H9 (cell line): ENCODE data around the gene KCTD17. TPM values are rescaled to one million over a fixed set of nuclear protein-coding genes. Genes with fewer than 3 reads are reported as not detected.

ENCODE experiments used
- DNase-seq: peaks from one replicate; pipeline ENCODE4 v3.0.0-alpha.2; 2017
- H2AFZ ChIP-seq: one replicate; pipeline ENCODE4 v1.6.1; 2013; ENCODE audit warnings: mild to moderate bottlenecking, low read length, control low read depth, moderate library complexity
- H2AK5ac ChIP-seq: 2 replicates; pipeline ENCODE4 v1.6.1; 2013; ENCODE audit warnings: low read length, control low read depth, mixed read lengths; ENCODE audit not compliant: insufficient read length
- H2BK120ac ChIP-seq: one replicate; pipeline ENCODE4 v1.6.1; 2013; ENCODE audit warnings: low read depth, mild to moderate bottlenecking, low read length, control low read depth, inconsistent platforms; ENCODE audit not compliant: poor library complexity, severe bottlenecking
- H2BK12ac ChIP-seq: 2 replicates; pipeline ENCODE4 v1.6.1; 2013; ENCODE audit warnings: low read length, control low read depth, mixed read lengths, low read depth; ENCODE audit not compliant: insufficient read length
- H2BK15ac ChIP-seq: 2 replicates; pipeline ENCODE4 v1.6.1; 2013; ENCODE audit warnings: low read depth, low read length, control low read depth
- H2BK20ac ChIP-seq: one replicate; pipeline ENCODE4 v1.6.1; 2013; ENCODE audit warnings: low read depth, mild to moderate bottlenecking, low read length, control low read depth, inconsistent platforms; ENCODE audit not compliant: poor library complexity, severe bottlenecking
- H2BK5ac ChIP-seq: 2 replicates; pipeline ENCODE4 v1.6.1; 2013; ENCODE audit warnings: low read length, control low read depth, mixed read lengths; ENCODE audit not compliant: insufficient read length
- H3K14ac ChIP-seq: 2 replicates; pipeline ENCODE4 v1.6.1; 2013; ENCODE audit warnings: low read length, control low read depth; ENCODE audit not compliant: insufficient read depth
- H3K18ac ChIP-seq: 2 replicates; pipeline ENCODE4 v1.6.1; 2013; ENCODE audit warnings: low read depth, mild to moderate bottlenecking, mixed read lengths, low read length, control low read depth; ENCODE audit not compliant: insufficient read length
- H3K23ac ChIP-seq: 2 replicates; pipeline ENCODE4 v1.6.1; 2013; ENCODE audit warnings: low read length, control low read depth, mixed read lengths, low read depth; ENCODE audit not compliant: insufficient read length
- H3K23me2 ChIP-seq: 2 replicates; pipeline ENCODE4 v1.6.1; 2013; ENCODE audit warnings: low read depth, mild to moderate bottlenecking, mixed read lengths, low read length, control low read depth; ENCODE audit not compliant: insufficient read length, poor library complexity, severe bottlenecking
- H3K27ac ChIP-seq: 2 replicates; pipeline ENCODE4 v1.5.1; 2013; ENCODE audit warnings: low read length, control low read depth, mixed read lengths, low read depth; ENCODE audit not compliant: insufficient read length
- H3K27me3 ChIP-seq: 2 replicates; pipeline ENCODE4 v1.6.1; 2013; ENCODE audit warnings: low read length, control low read depth, inconsistent platforms; ENCODE audit not compliant: insufficient read depth
- H3K4ac ChIP-seq: 2 replicates; pipeline ENCODE4 v1.6.1; 2013; ENCODE audit warnings: low read depth, mild to moderate bottlenecking, control low read depth, inconsistent platforms, low read length, moderate library complexity
- H3K4me1 ChIP-seq: 2 replicates; pipeline ENCODE4 v1.6.1; 2013; ENCODE audit warnings: low read length, control low read depth, inconsistent platforms; ENCODE audit not compliant: insufficient read depth
- H3K4me2 ChIP-seq: 2 replicates; pipeline ENCODE4 v1.6.1; 2013; ENCODE audit warnings: low read length, control low read depth, mixed read lengths; ENCODE audit not compliant: insufficient read length, insufficient read depth
- H3K56ac ChIP-seq: 2 replicates; pipeline ENCODE4 v1.6.1; 2013; ENCODE audit warnings: low read depth, mild to moderate bottlenecking, mixed read lengths, low read length, control low read depth; ENCODE audit not compliant: insufficient read length
- H3K79me1 ChIP-seq: 2 replicates; pipeline ENCODE4 v1.6.1; 2013; ENCODE audit warnings: low read depth, mild to moderate bottlenecking, moderate library complexity, low read length, control low read depth, inconsistent platforms; ENCODE audit not compliant: insufficient read depth, poor library complexity, severe bottlenecking
- H3K79me2 ChIP-seq: 2 replicates; pipeline ENCODE4 v1.6.1; 2013; ENCODE audit warnings: low read length, control low read depth, inconsistent platforms; ENCODE audit not compliant: insufficient read depth
- H3K9ac ChIP-seq: 2 replicates; pipeline ENCODE4 v1.6.1; 2013; ENCODE audit warnings: low read length, control low read depth, mixed read lengths; ENCODE audit not compliant: insufficient read length; ENCODE audit errors: extremely low read depth
- H3K9me3 ChIP-seq: one replicate; pipeline ENCODE4 v1.6.1; 2013; ENCODE audit warnings: low read depth, low read length, inconsistent platforms; ENCODE audit not compliant: control insufficient read depth
- H3T11ph ChIP-seq: one replicate; pipeline ENCODE4 v1.6.1; 2013; ENCODE audit warnings: mild to moderate bottlenecking, low read length, control low read depth, inconsistent platforms
- H4K20me1 ChIP-seq: one replicate; pipeline ENCODE4 v1.6.1; 2013; ENCODE audit not compliant: control insufficient read depth, insufficient read length, insufficient read depth
- H4K5ac ChIP-seq: 2 replicates; pipeline ENCODE4 v1.6.1; 2013; ENCODE audit warnings: low read depth, mild to moderate bottlenecking, mixed read lengths, low read length, control low read depth; ENCODE audit not compliant: insufficient read length
- H4K8ac ChIP-seq: replicated peaks from 2 replicates; pipeline ENCODE4 v1.6.1; 2013; ENCODE audit warnings: low read length, control low read depth, mixed read lengths, low read depth; ENCODE audit not compliant: insufficient read length
- H4K91ac ChIP-seq: 2 replicates; pipeline ENCODE4 v1.6.1; 2013; ENCODE audit warnings: low read depth, mild to moderate bottlenecking, moderate library complexity, mixed read lengths, low read length, control low read depth; ENCODE audit not compliant: insufficient read length
- H3K27ac Mint-ChIP-seq, 3 experiments: 2 replicates in 2 of 3; 3 replicates in 1 of 3; pipeline ENCODE4 v1.8.0; 2020 to 2021; ENCODE audit warnings: mixed read lengths in 3 of 3, mild to moderate bottlenecking in 1 of 3, moderate library complexity in 1 of 3
- H3K27me3 Mint-ChIP-seq: 2 replicates; pipeline ENCODE4 v1.8.0; 2021; ENCODE audit warnings: low read depth, mild to moderate bottlenecking, moderate library complexity, mixed read lengths
- H3K36me3 Mint-ChIP-seq, 3 experiments: 2 replicates in 2 of 3; 3 replicates in 1 of 3; pipeline ENCODE4 v1.8.0; 2020 to 2021; ENCODE audit warnings: low read depth in 3 of 3, mixed read lengths in 3 of 3; ENCODE audit not compliant: insufficient read depth in 1 of 3
- H3K4me1 Mint-ChIP-seq, 2 experiments: 2 replicates each; pipeline ENCODE4 v1.8.0; 2020; ENCODE audit warnings: mixed read lengths in 2 of 2
- H3K4me3 Mint-ChIP-seq, 2 experiments: 2 replicates in 1 of 2; 3 replicates in 1 of 2; pipeline ENCODE4 v1.8.0; 2020 to 2021; ENCODE audit warnings: mild to moderate bottlenecking in 2 of 2, mixed read lengths in 2 of 2, moderate library complexity in 1 of 2
- H3K9me3 Mint-ChIP-seq, 2 experiments: 2 replicates in 1 of 2; 3 replicates in 1 of 2; pipeline ENCODE4 v1.8.0; 2020; ENCODE audit warnings: mild to moderate bottlenecking in 2 of 2, mixed read lengths in 2 of 2, moderate library complexity in 1 of 2
- CTCF ChIP-seq: fragments of 200-600 bp; sonication (generic); conservative IDR thresholded peaks from 3 replicates; pipeline ENCODE4 v1.8.0; 2021; ENCODE audit warnings: antibody characterized with exemption, mild to moderate bottlenecking
- WGBS: extraction: QIAGEN DNeasy Blood & Tissue Kit; methylation state at CpG from one replicate; pipeline ENCODE4 v1.1.7; 2013; ENCODE audit warnings: missing lambda C conversion rate, low lambda C conversion rate, mixed read lengths; ENCODE audit not compliant: insufficient read length; ENCODE audit errors: extremely low coverage; 5-methylcytosine and 5-hydroxymethylcytosine counted together
- total RNA-seq: library from RNA; stranded (reverse); gene quantifications from 2 replicates; pipeline ENCODE4 v1.2.1, GENCODE V29; 2021

KCTD17 gene
- total RNA-seq, 1 experiment from 2014 or later = 34.1 TPM

GRCh38 chr22:37072673-37073072 is 21.1 kb downstream of the KCTD17 start:
- TF ChIP-seq CTCF = no peak
- no peak overlapping the region for H3K4me3 Mint-ChIP-seq
- DNase-seq = no peak

More at GRCh38 chr22:37072673-37073072, 21.1 kb downstream of the KCTD17 start:
- no peak overlapping the region for H3K4ac ChIP-seq
- H3K4me2 ChIP-seq = no peak overlapping the region
- no peak overlapping the region for H2BK12ac ChIP-seq
- no peaks in the 10 kb centered on the region for H3K4me1 Mint-ChIP-seq
- H2BK15ac ChIP-seq = no peak overlapping the region
- H3K9ac ChIP-seq = no peak overlapping the region
- H3K36me3 Mint-ChIP-seq = no peaks in the 10 kb centered on the region
- no peaks in the 10 kb centered on the region for H3K79me2 ChIP-seq
- peaks cover 14% of the 10 kb centered on the region for H3K27me3 Mint-ChIP-seq
- H4K20me1 ChIP-seq = peaks cover 1% of the 10 kb centered on the region
- no peak overlapping the region for H4K91ac ChIP-seq
- H2BK5ac ChIP-seq = no peak overlapping the region
- H3K18ac ChIP-seq = no peak overlapping the region
- no peaks in the 10 kb centered on the region for H3K9me3 ChIP-seq
- no peak overlapping the region for H2BK120ac ChIP-seq
- no peak overlapping the region for H3K27ac ChIP-seq
- H2AK5ac ChIP-seq = no peak overlapping the region
- H4K5ac ChIP-seq = no peak overlapping the region
- no peak overlapping the region for H3T11ph ChIP-seq
- 100% methylated on average over 8 of the region's 8 CpGs for WGBS
- H3K23ac ChIP-seq = no peak overlapping the region
- no peaks in the 10 kb centered on the region for H3K79me1 ChIP-seq
- no peak overlapping the region for H3K14ac ChIP-seq
- no peaks in the 10 kb centered on the region for H3K4me1 ChIP-seq
- no peak overlapping the region for H4K8ac ChIP-seq
- H3K56ac ChIP-seq = no peak overlapping the region
- no peak overlapping the region for H3K27ac Mint-ChIP-seq
- no peak overlapping the region for H2AFZ ChIP-seq
- no peaks in the 10 kb centered on the region for H3K9me3 Mint-ChIP-seq
- peaks cover 3% of the 10 kb centered on the region for H3K23me2 ChIP-seq
- peaks cover 13% of the 10 kb centered on the region; the same call in 1 of the 2 replicates for H3K27me3 ChIP-seq
- no peak overlapping the region for H2BK20ac ChIP-seq
